Endometrial microvascular endothelial cells (primary cell): Measurements from ENCODE around the gene SMYD5. TPM values are rescaled to one million over a fixed set of nuclear protein-coding genes. Genes with fewer than 3 reads are reported as not detected.
"Not testable (repeated sequence)": the region's sequence is repeated elsewhere in the genome, so short reads cannot be mapped to it uniquely, and the experiment has no call there.

Experiments
- in situ Hi-C: cut with HindIII; loops from 2 replicates; pipeline ENCODE4 v1.10.0; 2017; ENCODE audit warnings: low sequenced_read_pairs, low pct_unique_long_range_greater_than_20kb; ENCODE audit errors: inconsistent ontology term
- total RNA-seq: library from RNA; depleted of rRNA; stranded (reverse); fragments of >200 nt; gene quantifications from one replicate; pipeline ENCODE4 v1.2.3, GENCODE V29; 2015; ENCODE audit errors: inconsistent ontology term

The SMYD5 gene
- 39.1 TPM for total RNA-seq

GRCh38 chr2:73214120-73215035 lies at the start of gene SMYD5:
Gene SMYD5, plus strand, starts transcription at chr2:73214245. Its CDS starts 22 bp downstream, at chr2:73214267.
- in situ Hi-C loops = no loop called here

GRCh38 chr2:73165978-73166377 lies 48.1 kb upstream of the SMYD5 start:
- in situ Hi-C loops = not testable (repeated sequence)

DNA sequence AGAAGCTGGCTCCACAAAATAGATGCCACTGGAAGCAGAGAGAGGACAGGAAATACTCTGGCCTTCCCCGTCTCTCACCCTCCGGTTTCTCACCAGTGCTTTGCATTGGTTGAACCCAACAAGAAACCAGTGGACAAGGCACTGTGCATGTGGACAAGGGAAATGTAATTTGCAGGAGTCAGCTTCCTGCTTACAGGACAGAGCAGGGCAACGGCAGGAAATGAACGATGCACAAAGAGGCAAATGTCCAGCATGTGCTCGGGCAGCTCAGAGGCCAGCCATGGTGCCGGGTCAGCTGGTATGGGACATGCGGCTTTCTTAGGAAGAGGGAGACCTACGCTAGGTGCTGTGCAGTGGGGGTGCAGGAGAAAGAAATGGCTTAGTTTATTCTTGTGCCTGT lies 47.2 kb upstream of the SMYD5 start:
- in situ Hi-C loops = not testable (repeated sequence)

- in situ Hi-C loops = not testable (repeated sequence)
Observed at GRCh38 chr2:73168348-73168747, 45.7 kb upstream of the SMYD5 start.

GRCh38 chr2:73170341-73170740 lies 43.7 kb upstream of the SMYD5 start:
- in situ Hi-C loops = not testable (repeated sequence)

DNA sequence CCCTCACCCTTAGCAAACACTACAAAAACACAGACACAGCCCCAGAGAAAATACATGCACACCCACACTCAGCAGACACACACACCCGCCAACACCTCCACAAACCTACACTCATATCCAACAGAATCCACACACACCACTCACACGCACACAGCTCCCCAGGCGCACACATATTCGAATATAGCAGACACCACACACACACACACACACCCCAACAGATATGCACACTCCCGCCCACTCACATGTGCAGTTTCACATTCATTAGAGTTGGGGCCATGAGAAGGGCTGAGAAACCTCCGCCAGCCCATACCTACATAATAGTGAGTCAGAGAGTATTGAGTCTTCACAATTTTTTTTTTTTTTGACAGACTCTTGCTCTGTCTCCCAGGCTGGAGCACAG lies 41.1 kb upstream of the SMYD5 start:
- in situ Hi-C loops = no loop called here

GRCh38 chr2:73173781-73174180 lies 40.3 kb upstream of the SMYD5 start:
- in situ Hi-C loops = no loop called here

DNA sequence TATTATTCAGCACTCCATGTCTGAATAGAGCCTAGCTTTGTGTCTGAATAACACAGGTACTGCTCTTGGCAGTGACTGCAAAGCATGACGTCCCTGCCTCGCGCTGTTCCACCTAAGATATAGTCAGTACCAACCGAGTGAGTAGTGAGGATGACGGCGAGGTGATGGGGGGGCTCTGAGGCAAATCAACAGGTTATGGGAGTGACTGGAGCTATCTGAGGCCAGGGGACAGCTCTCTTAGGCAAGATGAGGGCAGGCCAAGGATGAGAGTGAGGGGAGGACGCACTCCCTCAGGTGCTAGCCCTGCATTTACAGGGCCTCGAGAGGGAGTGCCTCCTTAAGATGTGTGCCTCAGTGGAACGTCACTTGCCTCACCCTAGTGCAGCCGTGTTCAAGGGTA lies 39.8 kb upstream of the SMYD5 start:
- in situ Hi-C loops = no loop called here

DNA sequence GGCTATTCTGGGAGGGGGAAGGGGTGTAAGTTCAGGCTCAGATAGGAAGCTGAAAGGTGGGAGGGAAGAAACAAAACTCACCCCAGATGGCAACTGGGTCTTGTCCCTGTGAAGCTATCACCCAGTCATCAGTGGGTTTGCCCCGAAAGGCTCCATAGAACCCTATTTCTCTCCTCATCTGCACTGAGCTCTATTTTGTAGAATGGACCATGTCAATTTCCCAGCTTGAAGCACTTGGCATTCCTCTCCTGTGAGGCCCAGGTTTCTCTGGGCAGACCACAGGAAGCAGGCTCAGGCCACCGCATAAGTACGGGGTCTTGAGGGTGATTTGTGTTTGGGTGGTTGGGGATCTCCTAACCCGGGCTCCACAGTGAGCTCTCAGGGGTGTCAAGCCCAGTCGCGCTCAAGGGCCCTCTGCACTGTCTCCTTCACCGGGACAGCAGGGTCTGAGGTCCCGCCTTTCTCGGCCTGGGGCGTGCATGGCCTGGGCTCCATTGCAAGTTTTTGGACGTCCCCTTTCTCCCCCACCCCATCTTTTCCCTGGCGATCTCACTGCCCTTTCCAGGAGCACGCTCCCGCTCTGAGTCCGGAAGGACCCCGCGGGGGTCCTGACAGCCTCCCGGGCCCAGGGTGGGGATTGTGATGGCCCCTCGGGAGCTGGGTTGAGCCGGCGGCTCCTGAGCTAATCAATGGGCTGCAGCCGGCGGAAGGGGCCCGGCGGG lies 38.9 kb upstream of the SMYD5 start:
- in situ Hi-C loops = loop anchor here (25.0 kb wide), 1 partner anchor 288 kb away; the partner anchor contains the start of gene SPR

- in situ Hi-C loops = loop anchor here (25.0 kb wide), 1 partner anchor 288 kb away; the partner anchor contains the start of gene SPR
Observed at GRCh38 chr2:73175663-73176204, 38.3 kb upstream of the SMYD5 start.

- in situ Hi-C loops = loop anchor here (25.0 kb wide), 1 partner anchor 289 kb away; the partner anchor contains the start of gene SPR
Observed at GRCh38 chr2:73176205-73176880, 37.7 kb upstream of the SMYD5 start.

DNA sequence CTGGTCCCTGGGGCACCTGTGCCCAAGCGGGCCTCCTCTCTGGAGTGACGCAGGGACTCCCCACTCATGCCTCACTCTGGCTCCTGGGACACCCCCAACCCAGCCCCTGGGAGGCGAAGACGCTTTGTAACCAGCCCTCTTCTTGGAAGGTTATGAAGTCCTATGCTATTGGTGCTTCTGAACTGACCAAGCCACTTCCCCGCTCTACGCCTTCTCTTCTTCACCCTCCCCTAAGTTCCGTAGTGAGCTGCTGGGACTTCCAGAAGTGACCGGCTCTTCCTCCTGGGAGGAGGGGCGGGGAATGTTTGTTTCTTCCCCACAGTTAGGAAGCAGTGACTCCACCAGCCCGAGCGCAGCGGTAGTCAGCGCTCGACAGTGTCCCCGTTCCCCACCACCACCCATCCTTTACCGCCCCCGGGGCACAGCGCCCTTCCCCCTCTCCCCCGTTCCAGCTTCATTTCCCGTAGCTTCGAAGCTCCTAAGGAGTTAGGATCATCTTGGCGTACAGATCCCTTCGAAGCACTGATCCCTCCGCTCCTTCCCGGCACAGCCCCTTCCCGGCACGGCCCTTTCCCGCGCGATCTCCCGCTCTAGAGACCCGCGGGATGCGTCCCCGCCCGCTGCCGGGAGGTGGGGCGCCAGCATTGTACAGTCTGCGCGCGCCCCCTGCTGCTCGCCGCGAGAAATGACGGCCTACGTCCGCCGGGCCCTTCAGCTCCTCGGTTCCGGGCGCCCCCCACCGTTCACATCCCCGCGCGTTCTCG lies 37.0 kb upstream of the SMYD5 start:
- in situ Hi-C loops = loop anchor here (25.0 kb wide), 1 partner anchor 290 kb away; the partner anchor contains the start of gene SPR

DNA sequence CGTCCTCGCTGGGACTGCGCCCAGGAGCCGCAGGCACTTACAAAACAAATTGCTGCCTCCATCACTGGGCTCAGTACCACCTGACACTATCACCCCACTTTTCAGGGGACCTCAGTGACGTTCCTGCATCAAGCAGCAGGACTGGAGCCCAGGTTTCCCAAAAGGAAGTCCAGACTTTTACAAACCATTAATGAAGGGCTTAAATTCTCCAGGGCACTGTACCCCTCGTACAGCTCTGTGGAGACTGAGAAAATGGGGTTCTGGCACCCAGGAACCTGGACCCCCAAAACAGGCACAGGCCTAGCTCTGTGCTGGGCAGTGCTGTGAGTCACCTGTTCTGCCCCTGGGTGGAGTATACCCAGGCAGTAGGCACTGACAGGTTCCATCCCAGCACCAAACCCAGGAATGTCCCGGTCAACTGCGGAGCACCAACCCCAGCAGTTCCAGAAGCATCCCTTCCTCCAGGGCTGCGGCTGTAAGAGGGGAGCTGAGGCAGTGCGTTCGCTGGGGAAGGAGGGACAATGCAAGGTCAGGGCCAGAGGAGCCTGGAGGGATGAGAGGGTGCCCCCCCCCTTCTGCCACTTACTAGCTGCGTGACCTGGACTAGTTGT lies 36.3 kb upstream of the SMYD5 start:
- in situ Hi-C loops = loop anchor here (25.0 kb wide), 1 partner anchor 290 kb away; the partner anchor contains the start of gene SPR

DNA sequence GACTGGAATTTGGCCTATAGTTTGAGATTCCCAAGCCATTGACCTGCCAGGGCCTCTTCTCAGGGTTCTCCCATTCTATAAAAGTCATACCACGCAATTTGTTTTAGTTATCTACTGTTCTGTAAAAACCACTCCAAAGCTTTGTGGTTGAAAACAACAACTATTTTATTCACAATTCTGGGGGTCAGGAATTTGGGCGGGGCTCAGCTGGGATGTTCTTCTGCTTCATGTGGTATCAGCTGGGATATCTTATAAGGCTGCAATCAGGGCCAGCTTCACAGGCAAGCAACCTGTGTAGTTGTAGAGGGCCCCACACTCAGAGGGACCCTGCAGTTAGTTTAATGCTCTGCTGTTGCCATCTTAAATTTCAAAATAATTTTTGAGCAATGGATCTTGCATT lies 28.1 kb upstream of the SMYD5 start:
- in situ Hi-C loops = loop anchor here (25.0 kb wide), 1 partner anchor 299 kb away; the partner anchor contains the start of gene SPR

- in situ Hi-C loops = loop anchor here (25.0 kb wide), 1 partner anchor 300 kb away; the partner anchor contains the start of gene SPR
Observed at GRCh38 chr2:73187549-73187948, 26.5 kb upstream of the SMYD5 start.

DNA sequence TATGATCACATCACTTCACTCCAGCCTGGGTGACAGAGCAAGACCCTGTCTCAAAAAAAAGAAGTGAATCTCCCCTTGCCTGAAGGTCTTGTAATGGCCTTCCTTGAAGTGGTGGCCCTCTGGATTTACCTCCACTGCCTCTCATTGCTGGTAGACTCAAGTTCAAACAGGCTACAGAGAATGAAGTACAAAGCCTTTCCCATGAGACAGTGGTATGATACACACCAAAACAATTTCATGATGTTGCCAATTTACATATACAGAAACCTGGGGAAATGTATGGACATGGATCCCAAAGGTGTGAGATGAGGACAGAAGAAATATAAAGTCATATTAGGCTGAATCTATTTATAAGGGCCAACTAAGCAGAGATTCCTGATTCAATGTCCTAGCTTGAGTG lies 16.5 kb upstream of the SMYD5 start:
- in situ Hi-C loops = loop anchor here (25.0 kb wide), 1 partner anchor 310 kb away; the partner anchor contains the start of gene SPR

DNA sequence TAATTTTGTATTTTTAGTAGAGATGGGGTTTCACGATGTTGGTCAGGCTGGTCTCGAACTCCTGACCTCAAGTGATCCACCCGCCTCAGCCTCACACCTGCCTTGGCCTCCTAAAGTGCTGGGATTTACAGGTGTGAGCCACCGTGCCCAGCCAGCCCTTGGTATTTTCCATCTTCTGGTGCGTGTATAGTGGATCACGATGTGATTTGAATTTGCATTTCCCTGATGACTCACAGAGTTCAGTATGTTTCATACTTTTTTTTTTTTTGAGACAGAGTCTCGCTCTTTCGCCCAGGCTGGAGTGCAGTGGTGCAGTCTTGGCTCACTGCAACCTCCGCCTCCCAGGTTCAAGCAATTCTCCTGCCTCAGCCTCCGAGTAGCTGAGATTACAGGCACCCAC lies 13.8 kb upstream of the SMYD5 start:
- in situ Hi-C loops = not testable (repeated sequence)
